B cell (primary cell): ENCODE measurements around the gene SGPP2. TPM values are rescaled to one million over a fixed set of nuclear protein-coding genes. Genes with fewer than 3 reads are reported as not detected.

ENCODE experiments used
- ATAC-seq: fragments of 200-7000 bp; cut with Tn5 transposase; one replicate; pipeline ENCODE4 v1.10.0; 2021; ENCODE audit warnings: low read depth, mild to moderate bottlenecking, moderate number of reproducible peaks, moderate library complexity
- CTCF ChIA-PET: fragments of 350-600 bp; sonication (Branson Sonifier 250); formaldehyde crosslinking; loops from one replicate; lab custom pipeline; 2021; ENCODE audit warnings: antibody characterized with exemption, inconsistent platforms; lab: Charles Lee
- POLR2A ChIA-PET: fragments of 350-600 bp; sonication (Branson Sonifier 250); formaldehyde crosslinking; loops from one replicate; lab custom pipeline; 2021; ENCODE audit warnings: antibody characterized with exemption; lab: Charles Lee
- DNase-seq: peaks from one replicate; pipeline ENCODE4 v3.0.0; 2013
- H2AFZ ChIP-seq: 2 replicates; pipeline ENCODE4 v1.6.1; 2012; ENCODE audit warnings: mild to moderate bottlenecking, low read depth, low read length; ENCODE audit not compliant: insufficient read depth, poor library complexity, severe bottlenecking
- H3K27ac ChIP-seq, 2 donors: 1 replicate in 1 of 2; 2 replicates in 1 of 2; pipeline ENCODE4 v1.5.1; 2012 to 2013; ENCODE audit warnings: low read length in 2 of 2, mild to moderate bottlenecking in 2 of 2, moderate library complexity in 1 of 2
- H3K27me3 ChIP-seq, 4 experiments: fragments of 200-600 bp in 1 of 4; sonication (generic) in 1 of 4; replicated peaks in 1 of 4; 1 replicate in 2 of 4; 2 replicates in 2 of 4; pipeline versions ENCODE4 v1.6.1 to v1.7.0; 2013 to 2016; ENCODE audit warnings: low read length in 3 of 4, mild to moderate bottlenecking in 2 of 4, mixed read lengths in 1 of 4, moderate library complexity in 1 of 4; ENCODE audit not compliant: insufficient read depth in 4 of 4, control insufficient read depth in 3 of 4; ENCODE audit errors: control extremely low read depth in 1 of 4
- H3K36me3 ChIP-seq, 2 experiments: replicated peaks in 1 of 2; 1 replicate in 1 of 2; 2 replicates in 1 of 2; pipeline versions ENCODE4 v1.6.1 to v1.7.1; 2013; ENCODE audit warnings: low read length in 1 of 2; ENCODE audit not compliant: insufficient read depth in 2 of 2, control insufficient read depth in 1 of 2; ENCODE audit errors: control extremely low read depth in 1 of 2, extremely low read depth in 1 of 2
- H3K4me1 ChIP-seq, 2 donors: fragments of 200-600 bp in 1 of 2; sonication (generic) in 1 of 2; 1 replicate in 1 of 2; 2 replicates in 1 of 2; pipeline versions ENCODE4 v1.5.1 to v1.6.1; 2013 to 2017; ENCODE audit warnings: low read length in 2 of 2; ENCODE audit not compliant: control insufficient read depth in 2 of 2, insufficient read depth in 2 of 2
- H3K4me2 ChIP-seq: replicated peaks from 2 replicates; pipeline ENCODE3; 2012; ENCODE audit warnings: mild to moderate bottlenecking, low read depth, low read length; ENCODE audit not compliant: poor library complexity, severe bottlenecking
- H3K4me3 ChIP-seq, 5 experiments: fragments of 200-600 bp in 1 of 5; sonication (generic) in 1 of 5; 1 replicate in 3 of 5; 2 replicates in 2 of 5; pipeline versions ENCODE4 v1.5.1 to v1.7.0; 2011 to 2016; ENCODE audit warnings: low read length in 4 of 5, mild to moderate bottlenecking in 4 of 5, low read depth in 2 of 5, control low read depth in 1 of 5, moderate library complexity in 1 of 5; ENCODE audit not compliant: insufficient read depth in 1 of 5; ENCODE audit errors: control extremely low read depth in 1 of 5, extremely low read depth in 1 of 5
- H3K79me2 ChIP-seq: fragments of 200-600 bp; sonication (generic); one replicate; pipeline ENCODE4 v1.6.0; 2016; ENCODE audit warnings: low read length; ENCODE audit not compliant: control insufficient read depth, insufficient read depth
- H3K9ac ChIP-seq: fragments of 200-600 bp; sonication (generic); 2 replicates; pipeline ENCODE4 v1.6.1; 2017; ENCODE audit warnings: mild to moderate bottlenecking, low read length, moderate library complexity
- H3K9me3 ChIP-seq, 3 donors: one replicate each; pipeline versions ENCODE4 v1.6.1 to v1.7.1; 2013; ENCODE audit warnings: low read length in 2 of 3; ENCODE audit not compliant: control insufficient read depth in 2 of 3, insufficient read depth in 1 of 3; ENCODE audit errors: control extremely low read depth in 1 of 3
- H4K20me1 ChIP-seq: 2 replicates; pipeline ENCODE4 v1.6.0; 2012; ENCODE audit warnings: mild to moderate bottlenecking, low read length; ENCODE audit not compliant: insufficient read depth, control insufficient read depth, poor library complexity, severe bottlenecking
- H3K27ac Mint-ChIP-seq: one replicate; pipeline ENCODE4 v1.8.0; 2021; ENCODE audit warnings: mixed read lengths
- H3K27me3 Mint-ChIP-seq: one replicate; pipeline ENCODE4 v1.8.0; 2021; ENCODE audit warnings: mixed read lengths
- H3K4me1 Mint-ChIP-seq: one replicate; pipeline ENCODE4 v1.8.0; 2021; ENCODE audit warnings: mixed read lengths
- H3K4me3 Mint-ChIP-seq: one replicate; pipeline ENCODE4 v1.8.0; 2021; ENCODE audit warnings: mixed read lengths
- H3K9me3 Mint-ChIP-seq: one replicate; pipeline ENCODE4 v1.8.0; 2022; ENCODE audit warnings: mixed read lengths; ENCODE audit not compliant: insufficient read depth
- EZH2 ChIP-seq: IDR thresholded peaks from 2 replicates; pipeline ENCODE4 v1.6.1; 2012; ENCODE audit warnings: borderline replicate concordance, low read depth, mild to moderate bottlenecking, moderate library complexity, low read length; ENCODE audit not compliant: insufficient read depth, poor library complexity, severe bottlenecking
- WGBS: methylation state at CpG from one replicate; pipeline ENCODE4 v1.1.5; 2013; ENCODE audit warnings: missing lambda C conversion rate; ENCODE audit not compliant: insufficient coverage; 5-methylcytosine and 5-hydroxymethylcytosine counted together
- intact Hi-C: fragments of 100-400 bp; cut with micrococcal nuclease; formaldehyde crosslinking; loops from one replicate; pipeline ENCODE4 v1.10.0; 2022
- polyA plus RNA-seq: library from polyadenylated mRNA; depleted of rRNA; stranded (reverse); fragments of >200 nt; gene quantifications from 2 replicates; pipeline ENCODE4 v1.2.3, GENCODE V29; 2012
- total RNA-seq, 2 donors: library from RNA; stranded (reverse); fragments of 120-200 nt in 1 of 2; gene quantifications; 1 replicate in 1 of 2; 2 replicates in 1 of 2; pipeline versions ENCODE4 v1.2.3 to v1.2.4, GENCODE V29; 2013 to 2022
- TF ChIP-seq, protein P1 (sequence below): fragments of 200-600 bp; IDR thresholded peaks from one replicate; pipeline ENCODE4 v1.8.0; 2022; ENCODE audit warnings: antibody characterized with exemption, mild to moderate bottlenecking

SGPP2 gene
- total and polyA plus RNA-seq, 2 donors (not counting 1 experiment from before 2014, with no cell fraction given) = 1.5 to 7.7 TPM

- 83% methylated on average over 14 of the region's 14 CpGs for WGBS
- Histone ChIP-seq H3K4me2 (no peak overlapping the region), H3K27ac (no peak overlapping the region), H3K4me3 (no peak overlapping the region), H3K36me3 (no peaks in the 10 kb centered on the region), H3K27me3 (no peaks in the 10 kb centered on the region), H3K79me2 (no peaks in the 10 kb centered on the region), H4K20me1 (no peaks in the 10 kb centered on the region), H3K9me3 (no peaks in the 10 kb centered on the region), H3K9ac (no peak overlapping the region), H3K4me1 (no peaks in the 10 kb centered on the region), H2AFZ (no peak overlapping the region)
- DNase-seq (no peak), ATAC-seq (no peak)
- H3K9me3 Mint-ChIP-seq = no peaks in the 10 kb centered on the region
- intact Hi-C loops = no loop called here
- H3K4me1 Mint-ChIP-seq = no peaks in the 10 kb centered on the region
- H3K4me3 Mint-ChIP-seq = no peak overlapping the region
- TF ChIP-seq, protein P1, sequence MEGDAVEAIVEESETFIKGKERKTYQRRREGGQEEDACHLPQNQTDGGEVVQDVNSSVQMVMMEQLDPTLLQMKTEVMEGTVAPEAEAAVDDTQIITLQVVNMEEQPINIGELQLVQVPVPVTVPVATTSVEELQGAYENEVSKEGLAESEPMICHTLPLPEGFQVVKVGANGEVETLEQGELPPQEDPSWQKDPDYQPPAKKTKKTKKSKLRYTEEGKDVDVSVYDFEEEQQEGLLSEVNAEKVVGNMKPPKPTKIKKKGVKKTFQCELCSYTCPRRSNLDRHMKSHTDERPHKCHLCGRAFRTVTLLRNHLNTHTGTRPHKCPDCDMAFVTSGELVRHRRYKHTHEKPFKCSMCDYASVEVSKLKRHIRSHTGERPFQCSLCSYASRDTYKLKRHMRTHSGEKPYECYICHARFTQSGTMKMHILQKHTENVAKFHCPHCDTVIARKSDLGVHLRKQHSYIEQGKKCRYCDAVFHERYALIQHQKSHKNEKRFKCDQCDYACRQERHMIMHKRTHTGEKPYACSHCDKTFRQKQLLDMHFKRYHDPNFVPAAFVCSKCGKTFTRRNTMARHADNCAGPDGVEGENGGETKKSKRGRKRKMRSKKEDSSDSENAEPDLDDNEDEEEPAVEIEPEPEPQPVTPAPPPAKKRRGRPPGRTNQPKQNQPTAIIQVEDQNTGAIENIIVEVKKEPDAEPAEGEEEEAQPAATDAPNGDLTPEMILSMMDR = no peak
- no peak for TF ChIP-seq EZH2
- H3K27ac Mint-ChIP-seq = no peak overlapping the region
- POLR2A ChIA-PET = no interaction called here
- CTCF ChIA-PET = no interaction called here
- H3K27me3 Mint-ChIP-seq = no peaks in the 10 kb centered on the region
These were observed 53.7 kb downstream of the SGPP2 start for GRCh38 chr2:222477962-222478608.

DNA sequence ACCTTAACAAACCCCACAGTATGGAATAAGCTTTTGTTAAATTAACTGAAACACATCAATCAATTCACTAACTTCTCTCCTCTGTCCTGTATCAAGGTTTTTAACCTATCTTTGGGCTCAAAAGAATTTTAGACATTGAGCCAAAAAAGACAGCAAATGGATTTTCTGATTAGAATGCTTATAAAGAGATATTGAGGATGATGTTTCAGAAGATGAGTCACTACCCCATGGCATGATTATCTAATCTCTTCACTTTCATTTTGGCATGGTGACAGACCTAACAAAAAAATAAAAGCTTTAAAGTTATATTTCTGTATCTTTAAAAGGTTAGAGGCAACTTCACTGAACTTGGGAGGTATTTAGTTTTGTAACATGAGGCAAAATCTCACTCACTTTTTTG is 55.5 kb downstream of the SGPP2 start:
- no peak overlapping the region for H2AFZ ChIP-seq
- no peaks in the 10 kb centered on the region for H4K20me1 ChIP-seq
- H3K27me3 Mint-ChIP-seq = no peaks in the 10 kb centered on the region
- H3K4me1 Mint-ChIP-seq = no peaks in the 10 kb centered on the region
- ATAC-seq (no peak), DNase-seq (no peak)
- POLR2A ChIA-PET = no interaction called here
- H3K4me1 ChIP-seq = no peaks in the 10 kb centered on the region
- H3K27me3 ChIP-seq = no peaks in the 10 kb centered on the region
- CTCF ChIA-PET = interaction anchor here (1.3 kb wide), 1 partner anchor 163 kb away, joined by 3 read pairs; no protein-coding TSS in a partner anchor
- H3K4me2 ChIP-seq = no peak overlapping the region
- no peak overlapping the region for H3K9ac ChIP-seq
- intact Hi-C loops = no loop called here
- H3K27ac ChIP-seq = no peak overlapping the region
- H3K4me3 Mint-ChIP-seq = no peak overlapping the region
- H3K4me3 ChIP-seq = no peak overlapping the region
- no peak overlapping the region for H3K27ac Mint-ChIP-seq
- no peak for TF ChIP-seq EZH2
- H3K9me3 Mint-ChIP-seq = no peaks in the 10 kb centered on the region
- H3K9me3 ChIP-seq = no peaks in the 10 kb centered on the region
- no peaks in the 10 kb centered on the region for H3K79me2 ChIP-seq
- no peaks in the 10 kb centered on the region for H3K36me3 ChIP-seq
